GM19099 (cell line): ENCODE results near the gene HYCC1.

ENCODE experiments used
- POLR2A ChIP-seq: IDR thresholded peaks from 3 replicates; pipeline ENCODE4 v1.6.1; 2011; ENCODE audit warnings: low read depth; ENCODE audit not compliant: insufficient read length; ENCODE audit errors: extremely low read depth

The HYCC1 gene

DNA sequence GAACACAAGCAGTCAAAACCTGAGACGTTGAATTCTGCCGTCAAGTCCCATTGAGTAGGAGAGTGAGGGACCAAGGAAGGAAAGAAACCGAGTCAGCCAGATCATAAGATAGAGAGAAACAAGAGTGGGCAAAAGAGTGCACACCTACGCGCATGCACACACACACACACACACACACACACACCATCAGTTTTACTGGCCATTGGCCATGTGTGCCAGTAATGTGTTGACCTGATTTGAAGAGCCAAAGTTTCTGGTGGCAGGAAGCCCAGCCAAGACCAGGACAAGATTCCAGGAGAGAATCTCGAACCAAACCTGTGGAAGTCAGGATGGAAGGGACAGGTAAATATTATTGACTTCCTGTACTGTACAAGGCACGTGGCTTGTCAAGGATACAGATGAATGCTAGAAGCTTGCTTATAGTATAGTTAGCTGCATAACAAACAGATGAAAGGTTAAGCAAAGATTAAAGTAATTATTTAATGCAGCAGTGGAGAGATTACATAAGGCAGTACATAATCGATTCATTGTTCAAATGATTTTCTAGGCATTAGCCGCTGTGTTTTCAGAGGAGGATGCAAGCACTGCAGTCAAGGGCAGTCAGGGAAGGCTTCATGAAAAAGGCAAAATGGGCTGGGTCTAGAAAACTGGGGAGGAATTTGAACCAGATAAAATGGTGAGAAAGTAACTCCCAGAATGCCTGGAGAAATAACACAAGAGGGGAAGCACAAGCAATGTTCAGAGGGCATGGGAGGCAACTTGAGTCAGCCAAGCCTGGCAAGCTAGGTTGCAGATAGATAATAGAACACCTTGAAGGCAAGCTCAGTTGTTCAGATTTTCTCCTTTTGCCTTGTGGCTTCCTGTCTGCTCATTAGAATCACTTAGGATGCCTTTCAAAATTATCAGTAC, 2.7 kb upstream of the HYCC1 start:
- TF ChIP-seq POLR2A: no peak

DNA sequence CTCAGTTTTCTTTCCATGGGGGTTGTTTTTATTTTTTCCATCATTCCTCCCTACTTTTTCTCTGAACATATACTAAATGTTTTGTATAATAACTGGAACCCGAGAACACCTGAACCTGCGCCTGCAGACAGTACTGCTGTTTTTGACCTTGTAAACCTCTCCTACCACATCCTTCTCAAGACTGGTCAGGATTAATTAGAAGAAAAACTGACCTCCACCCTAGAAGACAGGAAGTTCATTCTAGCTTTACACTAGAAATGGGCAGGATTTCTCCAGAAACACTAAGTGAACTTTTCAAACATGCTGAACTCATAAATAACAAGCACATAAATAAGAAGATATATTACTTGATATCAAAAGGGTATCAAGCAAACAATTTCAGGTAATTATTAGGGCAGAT, 751 bp upstream of the HYCC1 start:
- no peak for TF ChIP-seq POLR2A

DNA sequence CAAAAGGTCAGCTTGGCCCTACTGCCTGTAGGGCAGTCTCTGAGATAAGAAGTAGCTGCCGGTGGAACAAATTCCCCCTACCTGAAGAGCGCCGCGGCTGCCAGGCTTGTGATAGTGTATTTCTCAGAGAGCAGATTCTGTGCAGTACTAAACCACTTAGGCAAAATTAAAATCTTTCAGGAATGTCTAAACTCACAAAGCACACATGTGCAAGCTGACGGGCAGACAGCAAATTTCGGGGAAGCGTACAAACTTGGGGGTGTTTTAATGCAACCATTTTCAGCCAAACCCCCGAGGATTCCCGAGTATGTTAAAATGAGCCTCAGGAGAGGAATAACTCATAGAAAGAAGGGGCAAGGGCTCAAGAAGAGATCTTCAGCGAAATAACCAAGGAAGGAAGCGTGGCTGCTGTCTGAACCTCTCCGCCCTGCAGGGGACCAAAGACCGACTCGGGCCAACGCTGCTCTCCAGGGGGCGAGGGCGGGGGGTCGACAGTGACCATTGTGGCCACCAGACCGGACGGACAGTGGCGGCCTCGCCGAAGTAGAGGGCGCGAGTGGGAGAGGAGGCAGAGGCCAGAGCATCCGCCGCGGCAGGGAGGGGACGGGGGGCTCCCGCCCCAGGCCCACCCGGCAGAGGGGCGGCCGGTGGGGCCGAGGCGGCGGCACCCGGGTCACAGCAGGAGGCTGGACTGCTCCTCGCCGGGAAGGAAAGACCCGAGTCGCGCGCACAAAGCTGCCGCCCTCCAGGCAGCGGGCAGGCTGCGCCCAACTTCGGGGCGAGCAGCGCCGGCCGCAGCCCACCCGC, 819 bp downstream of the HYCC1 start:
- no peak for TF ChIP-seq POLR2A

DNA sequence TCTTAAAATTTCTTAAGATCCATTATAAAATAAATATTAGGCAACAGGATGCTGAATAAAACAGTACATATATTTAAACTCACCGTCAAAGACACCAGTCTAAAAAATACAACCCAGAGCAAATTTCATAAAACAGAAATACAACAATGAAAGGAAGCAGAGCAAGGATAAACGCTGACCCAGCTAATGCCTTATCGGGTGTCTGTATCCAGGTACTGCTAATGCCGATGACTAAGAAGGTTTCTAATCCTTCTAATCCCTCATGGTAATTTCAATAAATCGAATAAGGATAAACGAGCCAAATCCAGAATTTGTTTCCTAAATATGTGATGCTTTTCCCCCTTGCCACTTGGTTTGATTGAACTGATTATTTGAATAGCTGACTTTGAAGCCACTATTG, 1.7 kb downstream of the HYCC1 start:
- no peak for TF ChIP-seq POLR2A

DNA sequence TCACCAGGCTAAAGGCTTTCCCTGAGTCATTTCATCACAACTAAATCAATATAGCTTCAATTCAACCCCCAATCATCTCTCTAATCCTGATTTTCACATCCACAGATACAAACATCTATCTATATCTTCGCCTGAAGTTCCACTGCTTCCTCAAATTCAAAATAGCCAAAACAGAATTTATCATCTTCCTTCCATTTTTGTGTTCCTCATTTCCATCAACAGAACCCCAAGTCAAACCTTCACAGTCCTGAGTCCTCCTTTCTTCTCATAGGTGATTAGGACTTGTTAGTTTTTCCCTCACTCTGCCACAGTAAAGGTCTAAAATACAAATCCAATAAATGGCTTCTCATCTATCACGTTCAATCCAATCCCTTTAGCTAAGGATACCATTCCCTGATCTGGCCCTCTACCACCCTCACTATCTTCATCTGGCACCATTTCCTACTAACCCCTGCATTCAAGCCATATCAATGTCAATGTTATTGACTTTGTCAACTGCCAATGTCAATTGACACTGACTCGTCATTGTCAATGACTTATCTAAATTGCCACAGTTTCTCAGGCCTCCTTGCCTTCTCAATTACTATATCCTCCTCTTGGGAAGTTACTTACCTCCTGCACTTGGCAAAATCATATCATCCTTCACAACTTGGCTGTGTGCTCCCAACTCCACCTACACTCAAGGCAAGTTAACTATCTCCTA, 2.6 kb downstream of the HYCC1 start:
- TF ChIP-seq POLR2A: no peak

DNA sequence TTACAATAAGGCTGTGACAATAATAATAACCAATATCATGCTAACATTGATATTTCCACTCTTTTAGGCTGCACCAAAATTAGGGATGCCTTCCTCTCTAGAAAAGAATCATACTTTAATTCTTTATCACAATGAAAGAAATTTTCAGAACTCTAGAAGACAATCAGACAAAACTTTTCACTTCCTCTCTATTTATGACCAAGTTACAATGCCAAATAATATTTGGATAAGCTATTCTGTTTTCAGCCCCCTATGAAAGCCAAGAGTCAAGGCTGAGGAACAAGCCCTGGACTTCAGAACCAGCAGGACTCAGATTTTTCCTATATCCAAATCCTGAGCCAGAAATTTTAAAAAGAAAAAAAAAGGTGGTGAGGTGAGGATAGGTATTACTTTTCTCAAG, 4.6 kb downstream of the HYCC1 start:
- no peak for TF ChIP-seq POLR2A

DNA sequence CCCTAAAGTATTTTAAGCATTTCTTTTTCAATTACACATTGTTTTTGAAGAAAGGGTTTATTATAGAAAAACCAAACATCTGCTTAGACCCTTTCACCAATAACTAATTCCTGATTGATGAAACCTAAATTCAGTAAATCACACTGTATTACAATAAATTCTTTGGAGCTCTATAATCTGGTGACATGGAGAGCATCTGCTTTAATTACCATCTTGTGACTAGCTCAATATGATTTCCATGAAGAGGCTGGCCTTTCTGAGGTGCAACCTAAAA, 9.7 kb downstream of the HYCC1 start:
- no peak for TF ChIP-seq POLR2A

DNA sequence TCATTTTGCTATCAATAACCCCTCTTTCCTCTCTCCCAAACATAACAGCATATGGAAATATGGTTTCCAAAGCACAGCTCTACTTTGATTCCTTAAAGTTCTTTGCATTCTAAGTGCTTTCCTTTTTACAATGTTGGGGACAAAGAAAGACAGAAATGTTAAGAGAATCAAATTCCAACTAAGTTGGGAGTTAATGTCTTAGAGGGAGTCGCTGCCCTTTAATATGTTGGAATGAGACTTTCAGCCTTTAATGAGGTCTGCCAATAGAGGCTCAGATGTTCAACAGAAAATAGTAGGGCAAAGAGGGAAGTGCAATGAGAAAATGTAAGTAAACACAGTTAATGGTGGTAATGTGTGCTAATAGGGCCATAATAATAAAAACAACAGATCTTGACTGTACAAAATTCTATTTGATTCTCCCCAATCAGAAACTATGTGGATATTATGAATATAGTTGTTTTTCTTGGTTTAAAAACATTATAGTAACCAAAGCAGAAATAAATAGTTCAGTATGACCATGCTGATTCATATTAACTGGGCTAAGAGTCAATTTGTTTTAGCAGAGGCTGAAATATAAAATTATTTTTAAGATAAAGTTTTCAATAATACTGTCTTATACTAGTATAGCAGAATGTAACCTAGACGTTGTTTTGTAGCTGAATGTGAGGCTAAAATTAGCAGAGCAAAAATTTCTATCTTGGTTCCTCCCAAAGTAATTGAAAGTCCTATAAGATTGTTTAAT, 10.3 kb downstream of the HYCC1 start:
- no peak for TF ChIP-seq POLR2A

DNA sequence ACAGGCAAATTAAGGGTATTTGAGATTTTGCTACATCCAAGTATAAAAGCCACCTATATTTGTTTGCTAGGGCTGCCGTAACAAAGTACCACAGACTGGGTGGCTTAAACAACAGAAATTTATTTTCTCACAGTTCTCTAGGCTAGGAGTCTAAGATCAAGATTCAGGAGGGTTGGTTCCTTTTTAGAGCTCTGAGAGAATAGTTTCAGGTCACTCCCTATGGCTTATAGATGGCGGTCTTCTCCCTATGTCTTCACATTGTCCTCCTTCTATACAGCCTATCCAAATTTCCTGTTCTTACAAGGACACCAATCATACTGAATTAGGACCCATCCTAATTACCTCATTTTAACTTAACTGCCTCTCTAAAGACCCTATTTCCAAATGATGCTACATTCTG, 11.2 kb downstream of the HYCC1 start:
- no peak for TF ChIP-seq POLR2A

DNA sequence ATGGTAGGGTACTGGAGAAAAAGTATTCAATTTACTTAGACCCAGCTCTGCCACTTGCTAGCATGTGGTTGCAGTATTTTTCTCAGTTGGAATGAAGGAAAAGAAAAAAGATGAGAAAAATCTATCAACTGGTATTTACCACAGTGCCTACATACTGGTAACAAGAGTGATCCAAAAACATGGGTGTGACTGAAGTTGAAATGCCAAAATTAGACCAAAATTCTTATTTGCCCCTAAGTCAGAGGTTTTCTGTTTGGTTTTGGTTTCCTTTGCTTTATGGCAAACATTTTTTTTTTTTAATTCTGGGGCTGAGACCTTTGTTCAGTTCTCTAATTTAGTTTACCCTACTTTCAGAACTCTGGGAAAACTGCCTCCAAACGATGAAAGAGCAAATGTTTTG, 12.3 kb downstream of the HYCC1 start:
- TF ChIP-seq POLR2A: no peak

DNA sequence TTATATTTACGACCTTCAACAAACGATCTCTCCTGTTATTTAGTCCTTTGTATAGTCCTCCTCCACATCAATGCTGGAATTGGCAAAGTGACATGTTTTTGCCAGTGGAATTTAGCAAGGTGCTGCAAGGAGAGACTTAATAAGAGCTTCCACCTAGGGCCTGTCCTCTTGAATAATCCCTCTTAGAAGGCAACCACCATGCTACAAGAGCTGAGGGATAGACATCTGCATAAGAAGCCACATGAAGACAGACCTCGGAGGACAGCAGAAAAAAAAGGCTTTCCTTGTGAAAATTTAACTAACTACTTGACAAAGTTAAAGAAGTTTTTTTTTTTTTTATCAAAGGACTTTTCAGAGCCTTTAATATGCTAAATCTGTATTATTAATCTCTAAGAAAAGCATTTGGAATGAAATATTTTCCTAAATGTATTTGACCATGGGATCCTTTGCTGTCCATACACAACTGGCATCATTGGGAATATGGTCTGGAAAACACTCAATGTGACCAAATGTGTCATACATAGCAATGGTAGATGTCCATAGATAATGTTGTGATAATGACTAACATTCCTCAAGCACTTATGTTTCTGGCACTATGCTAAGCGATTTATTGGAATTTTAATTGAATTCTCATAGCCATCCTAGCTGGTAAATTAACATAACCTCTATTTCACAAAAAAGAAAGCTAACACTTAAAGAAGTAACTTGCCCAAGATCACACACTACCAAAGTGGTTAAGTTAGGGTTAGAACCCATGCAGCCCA, 13.2 kb downstream of the HYCC1 start:
- TF ChIP-seq POLR2A: no peak

DNA sequence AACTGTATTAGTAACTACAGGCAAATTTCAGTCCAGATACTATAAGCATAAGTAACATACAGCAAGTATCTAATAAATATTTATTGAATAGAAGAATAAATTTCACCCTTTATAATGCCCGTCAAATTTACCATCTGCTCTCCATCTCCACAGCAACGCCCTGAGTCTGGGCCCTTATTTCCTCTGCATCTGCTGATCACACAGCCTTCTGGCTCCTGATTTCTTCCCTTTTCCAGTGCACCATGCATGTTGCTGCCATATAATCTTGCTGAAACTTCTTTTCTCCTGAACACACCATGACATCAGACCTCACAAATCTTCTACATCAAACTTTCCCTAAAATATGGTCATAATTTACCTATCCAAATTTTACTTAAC, 15.4 kb downstream of the HYCC1 start:
- no peak for TF ChIP-seq POLR2A

DNA sequence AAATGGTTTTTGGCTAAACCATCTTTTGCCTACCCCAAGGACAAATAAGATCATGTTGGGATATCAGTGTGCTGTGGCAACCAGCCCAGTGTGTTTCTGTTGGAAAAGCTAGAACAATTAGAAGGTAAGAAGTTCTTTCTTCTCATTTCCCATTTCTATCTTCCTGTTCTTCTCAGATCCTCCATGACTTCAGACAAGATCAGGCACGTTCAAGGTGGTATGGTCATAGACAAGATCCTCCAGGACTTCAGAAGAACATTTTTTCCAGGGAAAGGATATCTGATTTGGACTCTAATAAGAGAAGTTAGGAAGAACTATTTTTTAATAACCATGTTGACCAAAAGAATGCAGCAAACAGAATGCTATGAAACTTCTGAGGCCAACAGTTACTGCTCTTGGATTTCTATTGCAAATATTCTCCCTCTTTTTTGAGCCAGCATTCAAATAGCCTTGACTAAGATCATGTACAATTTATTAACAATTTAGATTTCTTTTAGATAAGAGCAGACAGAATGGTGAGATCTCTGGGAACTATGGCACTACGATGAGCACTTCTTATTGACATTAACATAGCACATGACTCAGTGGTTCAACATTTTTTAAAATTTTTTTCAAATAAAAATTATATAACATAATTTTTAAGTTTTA, 15.9 kb downstream of the HYCC1 start:
- no peak for TF ChIP-seq POLR2A

DNA sequence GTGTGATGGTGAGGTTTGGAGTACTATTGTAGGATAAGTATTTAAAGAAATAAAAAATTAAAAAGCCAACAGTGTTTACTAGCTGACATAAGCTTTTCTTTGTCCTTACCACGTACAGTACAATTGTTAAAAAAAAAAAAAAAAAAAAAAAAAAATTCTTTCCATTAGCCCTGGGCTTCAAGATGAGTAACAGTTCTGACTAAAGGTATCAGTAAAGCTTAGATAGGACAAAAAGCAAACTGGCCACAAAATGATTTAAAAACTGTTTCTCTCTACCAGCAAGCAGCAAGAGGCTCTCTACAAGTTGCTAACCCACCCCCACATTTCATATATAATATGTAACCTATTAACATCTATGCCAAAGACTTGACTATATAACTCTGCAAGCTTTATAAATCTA, 17.5 kb downstream of the HYCC1 start:
- no peak for TF ChIP-seq POLR2A
